GM19372 (cell line): ENCODE measurements around the gene ANKRD53.
A peak's percentile ranks its signal among the peaks of the same experiment; 100 is the strongest.

Experiments used
- ATAC-seq: cut with Tn5 transposase; IDR thresholded peaks from one replicate; pipeline ENCODE4 v1.9.1; 2021; ENCODE audit warnings: mild to moderate bottlenecking, low read depth, moderate library complexity; ENCODE audit not compliant: unreplicated experiment

ANKRD53 gene

DNA sequence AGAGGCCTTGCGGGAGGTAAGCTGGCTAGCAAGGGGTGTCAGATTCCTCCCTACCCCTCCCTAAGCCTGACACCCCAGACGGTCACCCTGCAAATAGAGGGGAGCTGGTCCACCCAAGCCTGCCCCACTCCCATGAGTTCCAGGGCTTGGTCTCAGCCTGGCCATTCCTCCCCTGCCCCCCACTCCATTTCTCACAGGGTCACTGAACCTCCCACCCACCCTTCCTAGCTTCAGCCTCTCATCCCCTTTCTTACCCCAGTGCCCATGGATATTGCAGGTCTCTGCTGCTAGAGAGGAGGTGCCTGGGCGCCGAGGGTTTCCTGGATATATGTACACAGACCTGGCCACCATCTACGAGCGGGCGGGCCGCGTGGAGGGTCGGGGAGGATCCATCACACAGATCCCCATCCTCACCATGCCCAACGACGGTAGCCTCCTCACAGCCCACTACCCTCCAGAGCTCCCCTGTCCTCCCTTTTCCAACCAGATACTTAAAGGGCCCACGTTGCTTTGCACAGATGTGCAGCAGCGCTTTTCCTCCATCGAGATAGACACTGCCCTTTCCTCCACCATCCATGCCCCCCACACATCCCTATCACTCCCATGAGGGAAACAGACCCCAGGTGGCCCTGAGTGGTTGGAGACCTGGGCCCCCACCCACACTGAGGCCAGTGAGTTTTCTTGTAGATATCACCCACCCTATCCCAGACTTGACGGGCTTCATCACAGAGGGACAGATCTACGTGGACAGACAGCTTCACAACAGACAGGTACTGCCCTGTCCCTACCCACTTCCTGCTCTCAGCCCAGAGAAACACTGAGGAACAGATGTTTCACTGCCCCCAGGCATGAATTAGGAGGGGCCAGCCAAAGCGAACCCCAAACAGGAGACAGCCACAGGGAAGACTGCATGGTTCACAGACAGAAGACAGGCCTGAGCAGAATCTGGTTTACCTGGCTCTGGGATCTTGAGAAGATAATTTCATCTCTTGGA, 15.2 kb upstream of the ANKRD53 start:
- no peak for ATAC-seq

DNA sequence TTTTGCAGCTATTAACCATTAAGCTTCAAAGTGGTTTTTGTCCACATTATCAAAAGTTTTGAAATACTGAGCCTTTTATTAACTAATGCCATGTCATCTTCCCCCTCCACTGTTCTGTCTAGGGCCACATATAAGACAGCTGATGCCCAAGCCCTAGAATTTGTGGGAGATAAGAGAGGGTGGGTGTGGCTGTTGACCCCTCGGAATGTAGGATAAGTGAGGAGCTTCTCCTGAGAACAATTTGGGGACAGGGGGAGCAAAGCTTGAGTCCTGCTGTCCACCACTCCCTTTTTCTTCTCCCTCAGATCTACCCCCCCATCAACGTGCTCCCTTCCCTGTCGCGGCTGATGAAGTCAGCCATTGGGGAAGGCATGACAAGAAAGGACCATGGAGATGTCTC, 14.3 kb upstream of the ANKRD53 start:
- no peak for ATAC-seq

DNA sequence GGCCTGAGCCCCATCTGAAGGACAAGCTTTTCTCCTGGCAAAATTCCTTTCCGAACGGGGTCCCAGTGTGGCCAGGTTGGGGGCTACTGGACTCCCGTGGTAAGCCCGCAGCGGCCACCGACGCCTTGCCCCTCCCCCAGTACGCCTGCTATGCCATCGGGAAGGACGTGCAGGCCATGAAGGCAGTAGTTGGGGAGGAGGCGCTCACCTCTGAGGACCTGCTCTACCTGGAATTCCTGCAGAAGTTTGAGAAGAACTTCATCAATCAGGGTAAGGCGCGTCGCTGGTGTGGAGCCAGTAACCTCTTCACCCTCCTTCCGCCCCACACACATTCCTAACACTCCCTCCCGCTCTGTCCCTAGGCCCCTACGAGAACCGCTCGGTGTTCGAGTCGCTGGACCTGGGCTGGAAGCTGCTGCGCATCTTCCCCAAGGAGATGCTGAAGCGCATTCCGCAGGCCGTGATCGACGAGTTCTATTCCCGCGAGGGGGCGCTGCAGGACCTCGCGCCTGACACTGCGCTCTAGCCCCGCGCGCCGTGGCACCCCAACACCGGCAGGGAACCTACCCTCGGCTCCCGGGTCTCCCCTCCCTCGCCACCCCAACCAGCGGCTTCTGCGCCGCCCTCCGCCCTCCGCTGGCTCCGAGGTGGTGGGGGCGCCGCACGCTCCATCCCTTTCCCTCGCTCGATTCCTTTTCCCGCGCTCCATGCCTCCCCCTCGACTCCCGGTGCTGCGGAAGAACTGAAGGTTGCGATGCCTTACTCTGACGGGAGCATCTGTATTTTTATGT, 13.6 kb upstream of the ANKRD53 start:
- ATAC-seq, result peak; percentile 90

DNA sequence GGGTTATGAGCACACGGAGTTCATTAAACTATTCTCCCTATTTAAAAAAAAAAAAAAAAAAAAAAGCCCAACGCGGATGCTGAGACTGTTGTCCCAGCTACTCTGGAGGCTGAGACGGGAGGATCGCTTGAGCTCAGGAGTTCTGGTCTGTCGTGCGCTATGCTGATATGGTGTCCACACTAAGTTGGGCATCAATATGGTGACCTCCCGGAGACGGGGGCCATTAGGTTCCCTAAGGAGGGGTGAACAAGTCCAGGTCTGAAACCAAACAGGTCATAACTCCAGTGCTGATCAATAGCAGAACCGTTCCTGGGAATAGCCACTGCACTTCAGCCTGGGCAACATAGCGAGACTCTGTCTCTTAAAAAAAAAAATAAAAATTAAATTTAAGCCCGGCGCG, 12.9 kb upstream of the ANKRD53 start:
- ATAC-seq, result no peak

DNA sequence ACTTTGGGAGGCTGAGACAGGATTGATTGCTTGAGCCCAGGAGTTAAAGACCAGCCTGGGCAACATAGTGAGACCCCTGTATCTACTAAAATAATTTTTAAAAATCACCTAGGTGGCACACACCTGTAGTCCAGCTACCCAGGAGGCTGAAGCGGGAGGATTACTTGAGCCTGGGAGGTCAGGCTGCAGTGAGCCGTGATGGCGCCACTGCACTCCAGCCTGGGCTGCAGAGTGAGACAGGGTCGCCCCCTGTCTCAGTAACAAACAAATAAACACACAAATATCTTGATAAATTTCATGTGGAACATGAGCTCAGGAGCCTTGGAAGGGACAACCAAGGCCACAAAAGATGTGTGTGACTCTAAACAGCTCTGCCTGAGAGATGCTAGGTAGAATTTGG, 11.7 kb upstream of the ANKRD53 start:
- no peak for ATAC-seq

DNA sequence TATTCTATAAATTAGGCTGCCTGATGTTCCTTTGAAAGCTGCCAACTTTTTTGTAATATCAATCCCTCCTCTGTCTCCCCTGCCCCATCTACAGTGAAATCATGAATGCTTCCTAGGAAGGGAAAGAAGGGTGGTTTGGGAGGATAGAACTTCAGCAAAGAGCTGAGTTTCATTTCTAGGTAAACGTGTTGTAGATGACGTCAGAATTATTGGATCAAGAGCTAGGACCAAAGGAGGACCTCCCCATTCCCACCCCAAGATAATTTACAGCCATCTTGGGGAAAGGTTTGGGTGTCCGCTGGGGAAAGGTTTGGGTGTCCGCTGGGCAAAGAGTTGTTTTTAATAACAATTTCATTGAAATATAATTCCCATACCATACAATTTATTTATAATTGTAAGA, 11.2 kb upstream of the ANKRD53 start:
- ATAC-seq, result no peak

DNA sequence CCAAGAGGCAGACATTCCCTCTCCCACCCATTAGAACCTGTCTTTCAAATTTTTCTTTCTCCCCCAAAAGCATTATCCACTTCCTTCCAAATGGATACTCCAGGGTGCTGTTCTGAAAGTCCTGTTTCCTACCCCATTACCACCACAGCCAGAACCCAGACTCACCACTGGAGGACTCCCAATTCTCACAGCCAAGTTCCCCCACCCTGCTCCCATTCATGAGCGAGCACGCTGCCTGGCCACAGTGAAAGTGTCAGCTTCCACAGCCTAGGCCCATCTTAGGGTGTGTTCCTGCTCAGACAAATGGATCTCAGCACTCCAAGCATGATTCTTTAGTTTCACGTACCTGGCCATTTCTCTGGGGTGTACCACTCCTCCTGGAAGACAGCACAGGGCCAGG, 3.8 kb upstream of the ANKRD53 start:
- no peak for ATAC-seq

DNA sequence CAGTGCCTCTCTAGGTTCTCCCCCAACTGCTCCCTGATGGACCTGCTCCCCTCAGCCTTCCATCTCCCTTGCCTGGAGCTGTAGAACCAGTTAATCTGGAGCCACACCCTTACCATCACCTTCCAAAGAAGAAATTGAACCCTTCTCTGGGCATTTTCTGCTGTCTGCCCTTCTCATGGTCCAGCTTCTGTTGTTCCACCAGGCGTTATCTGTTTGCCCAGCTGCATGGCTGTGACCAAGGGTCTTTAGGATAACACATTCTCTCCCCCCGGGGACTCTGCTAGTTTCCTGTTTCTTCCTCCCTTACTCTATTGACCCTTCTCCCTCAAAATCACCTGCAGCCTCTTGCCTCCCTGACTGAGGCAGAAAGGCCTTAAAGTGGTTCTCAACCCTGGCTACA, 3.2 kb upstream of the ANKRD53 start:
- ATAC-seq, result no peak

DNA sequence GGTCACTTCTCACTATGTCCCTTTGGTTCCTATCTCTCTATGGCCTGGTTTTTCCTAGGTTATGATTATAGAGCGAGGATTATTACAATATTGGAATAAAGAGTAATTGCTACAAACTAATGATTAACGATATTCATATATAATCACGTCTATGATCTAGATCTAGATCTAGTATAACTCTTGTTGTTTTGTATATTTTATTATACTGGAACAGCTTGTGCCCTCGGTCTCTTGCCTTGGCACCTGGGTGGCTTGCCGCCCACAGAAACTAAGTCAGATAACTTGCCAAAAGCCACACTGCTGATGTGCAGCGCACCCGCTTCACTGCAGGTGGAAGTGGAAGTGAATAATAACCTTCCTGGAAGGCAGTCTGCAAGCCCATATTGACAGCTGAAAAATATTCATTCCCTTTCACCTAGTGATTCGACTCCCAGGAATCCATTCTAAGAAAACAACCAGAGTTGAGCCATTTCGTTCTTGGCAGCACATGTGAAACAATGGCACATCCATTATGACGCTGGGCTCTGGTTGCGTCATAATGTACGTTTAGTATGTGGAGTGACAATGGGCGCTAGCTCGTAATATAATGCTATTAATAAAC, 725 bp upstream of the ANKRD53 start:
- no peak for ATAC-seq

DNA sequence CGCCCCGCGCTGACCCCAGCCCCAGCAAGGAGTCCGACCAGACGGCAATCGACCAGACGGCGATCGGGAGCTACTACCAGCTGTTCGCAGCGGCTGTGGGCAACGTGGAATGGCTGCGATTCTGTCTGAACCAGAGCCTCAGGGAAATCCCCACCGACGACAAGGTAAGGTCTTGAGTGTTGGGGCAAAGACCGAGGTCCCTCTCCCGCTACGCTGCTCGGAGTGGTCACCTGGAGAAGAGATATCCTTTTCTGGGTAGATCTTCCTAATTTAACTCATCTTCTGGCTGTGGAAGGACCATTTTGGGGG, 704 bp downstream of the ANKRD53 start:
- ATAC-seq, result no peak

DNA sequence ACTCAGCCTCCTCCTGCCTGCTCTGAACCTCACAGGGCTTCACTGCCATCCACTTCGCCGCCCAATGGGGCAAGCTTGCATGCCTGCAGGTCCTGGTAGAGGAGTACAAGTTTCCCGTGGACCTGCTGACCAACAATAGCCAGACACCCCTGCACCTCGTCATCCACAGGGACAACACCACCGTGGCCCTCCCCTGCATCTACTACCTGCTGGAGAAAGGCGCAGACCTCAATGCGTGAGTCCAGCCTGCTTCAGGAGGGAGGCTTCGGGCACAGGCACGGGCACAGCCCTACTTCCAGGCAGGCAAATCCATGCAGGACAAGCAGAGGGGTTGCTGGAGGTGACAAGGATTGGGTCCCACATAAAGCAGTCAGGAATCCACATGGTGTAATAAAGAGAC, 1.2 kb downstream of the ANKRD53 start:
- ATAC-seq, result no peak

DNA sequence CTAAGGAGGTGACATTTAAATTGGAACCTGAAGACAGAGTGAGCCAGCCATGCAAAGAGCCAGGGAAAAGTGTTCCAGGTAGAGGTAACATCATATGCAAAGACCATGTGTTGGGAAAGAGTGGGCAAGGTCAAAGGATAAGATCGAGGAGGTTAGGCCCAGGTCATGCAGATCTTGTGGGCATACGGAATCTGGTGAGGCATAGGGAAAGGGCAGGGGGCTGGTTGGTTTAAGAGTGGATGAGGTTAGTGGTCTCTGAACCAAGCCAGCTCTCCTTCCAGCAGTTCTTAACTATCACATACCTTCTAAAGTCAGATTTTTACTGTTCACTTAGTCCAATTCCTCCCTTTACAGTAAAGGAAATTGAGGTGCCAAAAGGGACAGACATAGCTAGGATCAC, 3.0 kb downstream of the ANKRD53 start:
- ATAC-seq, result no peak

DNA sequence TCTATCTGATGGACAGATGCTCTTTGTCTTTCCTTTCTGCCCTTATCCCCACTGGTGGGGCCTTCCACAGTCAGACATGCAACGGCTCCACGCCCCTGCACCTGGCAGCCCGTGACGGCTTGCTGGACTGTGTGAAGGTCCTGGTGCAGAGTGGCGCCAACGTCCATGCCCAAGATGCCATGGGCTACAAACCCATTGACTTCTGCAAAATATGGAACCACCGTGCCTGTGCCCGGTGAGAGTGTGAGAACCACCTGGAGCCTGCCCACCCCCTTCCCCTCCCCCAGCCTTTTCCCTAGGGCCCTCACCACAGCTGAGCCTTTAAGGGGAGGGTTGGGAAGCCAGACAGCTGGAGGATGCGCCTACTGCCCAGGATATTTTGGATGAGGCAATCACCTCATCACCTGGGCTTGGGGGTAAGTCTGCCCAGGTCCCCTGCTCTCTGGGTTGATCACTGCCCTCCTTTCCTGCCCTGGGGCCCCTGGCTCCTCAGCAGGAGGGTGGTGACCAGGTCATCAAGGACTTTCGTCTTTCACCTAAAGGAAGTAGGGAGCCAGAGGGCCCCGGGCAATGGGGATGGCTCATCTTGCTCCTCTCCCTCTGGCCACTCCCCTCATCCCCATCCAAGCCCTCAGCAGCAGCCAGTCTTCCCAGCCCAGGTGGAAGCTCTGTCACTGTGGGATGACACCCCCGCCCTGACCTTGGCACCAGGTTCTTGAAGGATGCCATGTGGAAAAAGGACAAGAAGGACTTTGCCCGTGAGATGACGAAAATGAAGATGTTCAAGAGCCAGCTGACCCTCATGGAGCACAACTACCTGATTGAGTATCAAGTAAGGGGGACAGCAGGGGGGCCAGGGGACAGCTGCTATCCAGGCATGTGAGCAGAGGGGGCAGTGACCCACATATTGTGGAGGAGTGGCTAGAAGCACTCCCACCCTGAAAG, 3.7 kb downstream of the ANKRD53 start:
- no peak for ATAC-seq

DNA sequence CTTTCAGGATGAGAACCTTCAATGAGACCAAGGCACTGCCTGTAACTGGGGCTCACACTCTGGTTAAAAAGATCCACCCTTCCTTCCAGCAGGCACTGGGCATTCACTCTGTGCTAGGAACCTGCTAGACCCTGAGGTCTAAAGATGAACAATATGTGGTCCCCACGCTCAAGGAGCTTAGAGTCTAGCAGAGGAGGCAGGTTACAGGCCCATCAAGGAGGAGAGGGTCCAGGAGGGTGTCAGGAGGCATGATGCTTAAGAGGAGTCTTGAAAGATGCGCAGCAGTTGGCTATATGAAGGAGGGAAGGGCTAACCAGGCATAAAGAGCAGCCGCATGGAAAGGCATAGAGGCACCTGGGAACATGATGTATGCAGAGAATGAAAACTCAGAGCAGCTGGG, 4.5 kb downstream of the ANKRD53 start:
- ATAC-seq, result no peak

DNA sequence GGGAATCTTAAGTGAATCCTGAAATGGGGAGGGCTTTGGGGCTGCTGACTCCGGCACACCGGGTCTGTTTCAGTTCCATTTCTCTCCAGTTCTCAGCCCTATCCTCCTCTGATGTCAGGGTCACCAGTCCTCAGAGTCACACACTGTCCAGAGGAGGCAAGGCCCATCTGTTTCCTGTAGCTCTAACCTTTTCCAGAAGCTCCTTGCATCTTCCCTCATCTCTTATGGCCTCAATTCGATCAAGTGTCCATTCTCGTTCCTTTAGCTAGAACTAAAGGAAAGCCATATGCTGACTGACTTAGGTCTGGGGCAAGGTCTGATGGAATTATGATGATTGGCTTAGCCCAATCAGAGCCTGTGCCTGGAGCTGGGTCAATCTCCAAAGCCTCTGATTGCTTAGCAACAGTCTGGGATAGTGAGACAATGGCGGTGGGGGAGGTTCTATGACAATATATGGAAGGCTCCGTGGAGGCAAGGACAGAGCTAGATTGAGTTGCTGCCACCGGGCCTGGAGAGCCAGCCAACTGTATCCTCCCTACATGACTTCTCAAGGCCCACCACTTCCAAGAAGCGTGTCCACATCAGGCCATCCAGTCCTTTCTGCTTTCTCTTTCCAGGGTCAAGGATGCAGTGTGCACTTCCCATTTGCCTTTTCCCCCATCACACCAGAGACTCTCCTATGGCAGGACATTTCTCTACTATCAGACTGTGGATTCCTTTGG, 5.2 kb downstream of the ANKRD53 start:
- ATAC-seq, result no peak

DNA sequence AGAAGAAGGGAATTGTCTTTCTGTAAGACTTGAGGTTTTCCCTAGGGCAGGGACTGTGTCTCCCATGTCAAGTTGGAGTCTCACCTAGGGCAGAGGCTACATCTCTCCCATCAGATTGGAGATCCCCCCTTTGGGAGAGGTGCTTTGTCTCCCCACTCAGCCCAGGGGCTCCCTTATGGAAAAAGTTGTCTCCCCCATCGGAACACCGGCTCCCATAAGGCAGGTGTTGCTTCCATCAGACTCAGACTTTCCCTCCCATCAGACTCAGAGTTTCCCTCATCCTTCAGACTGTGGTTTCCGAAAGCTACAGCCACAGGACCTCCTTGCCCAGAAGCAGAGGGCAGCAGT, 5.8 kb downstream of the ANKRD53 start:
- ATAC-seq, result no peak

DNA sequence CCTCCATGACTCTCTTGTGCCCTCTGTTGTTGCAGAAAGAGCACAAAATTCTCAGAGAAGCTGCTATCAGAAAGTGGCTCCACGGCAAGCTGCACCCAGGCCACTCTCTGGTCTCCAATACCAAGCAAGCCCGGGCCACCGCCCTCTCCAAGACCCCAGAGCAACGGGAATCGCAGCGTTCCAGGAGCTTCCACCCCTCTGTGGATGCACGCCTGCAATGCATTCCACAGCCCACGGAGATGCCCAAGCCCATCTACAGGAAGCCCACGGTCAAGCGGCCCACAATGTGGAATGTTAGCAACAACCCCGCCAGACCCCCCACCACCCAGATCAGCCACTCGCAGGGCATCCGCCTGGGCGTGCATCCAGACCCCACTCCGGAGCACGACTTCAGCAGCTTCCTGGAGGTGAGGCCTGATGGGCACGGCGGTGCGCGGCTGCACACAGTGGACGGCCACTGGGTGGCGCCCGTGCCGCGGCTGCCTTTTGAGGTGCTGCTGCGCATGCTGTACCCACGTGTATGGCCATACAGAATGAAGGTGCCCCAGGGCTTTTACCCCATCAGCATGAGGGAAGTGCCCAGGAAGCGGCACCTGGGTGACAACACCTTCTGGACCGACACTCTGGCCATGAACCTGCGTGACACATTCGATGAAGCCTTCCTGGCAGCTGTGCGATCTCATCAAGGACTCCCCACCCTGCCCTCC, 6.3 kb downstream of the ANKRD53 start:
- peak; percentile 97 for ATAC-seq

DNA sequence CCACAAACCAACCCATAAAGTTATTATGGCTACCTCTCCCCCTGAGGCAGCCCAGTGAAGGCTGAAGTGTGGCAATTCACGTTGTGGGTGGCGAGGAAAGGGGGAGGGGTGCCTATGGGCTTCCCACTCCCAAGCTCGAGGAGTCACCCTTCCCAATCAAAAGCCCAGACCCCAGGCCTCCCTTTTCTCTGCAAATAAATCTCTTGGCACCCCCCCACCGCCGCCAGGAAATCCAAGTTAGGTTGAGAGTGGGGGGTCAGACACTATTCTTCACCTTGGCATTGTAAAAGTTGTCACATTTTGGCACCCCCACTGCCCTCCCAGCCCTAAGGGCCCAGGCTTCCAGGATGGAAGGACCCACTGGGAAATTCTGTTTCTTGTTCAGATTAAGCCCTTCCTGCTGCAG, 6.9 kb downstream of the ANKRD53 start:
- no peak for ATAC-seq

DNA sequence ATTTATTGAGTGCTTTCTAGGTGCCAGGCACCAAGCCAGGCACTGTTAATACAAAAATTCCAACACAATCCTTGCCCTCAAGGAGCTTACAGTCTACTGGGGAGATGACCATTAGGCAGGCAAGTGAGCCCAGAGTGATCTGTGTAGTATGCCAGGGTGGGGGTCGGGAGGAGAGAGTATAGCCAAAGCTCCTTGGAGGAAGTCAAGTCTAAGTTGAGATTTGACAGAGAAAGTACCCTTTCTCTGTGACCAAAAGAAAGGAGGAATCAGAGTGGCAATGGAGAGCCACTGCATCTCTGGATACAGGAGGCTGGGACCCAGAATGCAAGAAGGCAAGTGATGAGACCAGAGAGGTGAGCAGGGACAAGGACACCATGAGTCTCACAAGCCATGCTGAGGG, 7.5 kb downstream of the ANKRD53 start:
- no peak for ATAC-seq
